ENCODE data around the gene GPR25.
A peak's percentile ranks its signal among the peaks of the same experiment; 100 is the strongest.

Gene GPR25

GRCh38 chr1:200872446-200873115 is at the start of gene GPR25:
Gene GPR25, plus strand, starts transcription at chr1:200872981. Its CDS starts 57 bp downstream, at chr1:200873038.
- no peak for DNase-seq (ENCODE audit: low read depth)

- DNase-seq (ENCODE audit: low read depth), result no peak
These were observed 41.7 kb upstream of the GPR25 start for GRCh38 chr1:200831091-200831490.

DNA sequence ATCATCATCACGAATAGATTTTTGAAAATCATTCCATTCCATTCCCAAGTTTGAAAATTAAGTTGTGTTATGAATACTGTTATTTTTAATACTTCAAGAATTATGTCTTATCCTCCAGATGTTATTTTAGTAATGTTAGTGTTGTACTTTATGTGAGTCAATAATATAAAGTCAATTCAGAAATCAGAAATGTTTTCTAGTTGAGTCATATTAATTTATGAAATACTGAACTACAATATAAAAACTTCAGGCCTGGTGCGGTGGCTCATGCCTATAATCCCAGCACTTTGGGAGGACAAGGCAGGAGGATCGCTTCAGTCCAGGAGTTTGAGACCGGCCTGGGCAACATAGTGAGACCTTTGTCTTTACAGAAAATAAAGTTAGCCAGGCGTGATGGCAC is 38.4 kb upstream of the GPR25 start:
- DNase-seq (ENCODE audit: low read depth), result no peak

- DNase-seq (ENCODE audit: low read depth), result no peak
These were observed 36.6 kb upstream of the GPR25 start for GRCh38 chr1:200836213-200836612.

GRCh38 chr1:200837931-200838571 is 34.7 kb upstream of the GPR25 start:
- DNase-seq (ENCODE audit: low read depth), result no peak

DNA sequence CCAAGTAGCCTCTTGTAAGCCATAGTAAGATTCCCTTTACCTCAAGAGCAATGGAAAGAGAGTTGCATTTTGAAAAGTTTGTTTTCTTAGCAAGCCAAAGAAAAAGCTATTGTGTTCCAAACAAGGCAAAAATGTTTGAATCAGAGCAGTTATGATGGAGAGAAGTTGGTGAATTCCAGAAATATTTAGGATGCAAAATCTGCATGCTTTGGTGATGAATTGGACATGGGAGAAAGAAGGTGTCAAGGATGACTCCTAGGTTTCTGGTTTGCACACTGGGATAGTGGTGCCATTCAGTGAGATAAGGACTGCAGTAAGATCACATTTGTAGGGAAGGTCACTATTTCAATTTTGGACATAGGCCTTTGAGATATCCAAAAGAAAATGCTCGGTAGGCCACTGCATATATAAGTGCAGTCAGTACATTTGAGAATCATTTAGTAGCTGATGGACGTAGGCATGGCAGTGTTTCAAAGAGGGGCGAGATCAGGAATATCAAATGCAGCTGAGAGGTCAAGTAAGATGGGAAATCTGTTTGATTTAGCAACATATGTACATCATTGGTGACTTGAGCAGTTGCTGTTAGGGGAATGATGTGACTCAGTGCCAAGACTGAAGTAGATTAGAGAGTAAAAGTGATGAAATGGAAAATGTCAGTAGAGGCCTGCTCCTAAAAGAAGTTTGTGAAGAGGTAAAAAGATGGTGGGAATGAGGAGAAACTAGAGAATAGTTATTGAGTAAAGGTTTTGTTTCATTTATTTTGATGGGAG is 33.9 kb upstream of the GPR25 start:
- peak; percentile 23 for DNase-seq (ENCODE audit: low read depth)

- no peak for DNase-seq (ENCODE audit: low read depth)
These were observed 27.4 kb upstream of the GPR25 start for GRCh38 chr1:200845360-200845759.

- DNase-seq (ENCODE audit: low read depth), result no peak
These were observed 26.4 kb upstream of the GPR25 start for GRCh38 chr1:200846398-200846797.

- DNase-seq (ENCODE audit: low read depth), result no peak
These were observed 23.4 kb upstream of the GPR25 start for GRCh38 chr1:200849430-200849829.

DNA sequence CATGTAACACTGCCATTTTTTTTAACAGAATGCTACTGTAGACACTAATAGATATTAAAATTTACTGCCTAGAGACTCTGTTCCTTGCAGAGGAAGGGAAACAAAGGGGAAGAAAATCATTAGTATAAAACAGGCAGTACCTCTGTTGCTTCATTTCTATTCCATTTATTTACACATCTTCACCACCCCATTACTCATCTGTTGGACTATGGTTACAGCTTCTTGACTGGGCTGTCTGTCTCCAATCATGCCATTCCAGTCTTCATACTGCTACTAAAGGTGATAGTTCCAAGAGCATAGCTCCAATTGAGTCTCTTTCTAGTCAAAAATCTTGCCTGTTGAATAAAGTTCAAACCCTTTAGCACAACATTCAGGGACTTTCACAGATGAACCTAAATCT is 22.2 kb upstream of the GPR25 start:
- no peak for DNase-seq (ENCODE audit: low read depth)

DNA sequence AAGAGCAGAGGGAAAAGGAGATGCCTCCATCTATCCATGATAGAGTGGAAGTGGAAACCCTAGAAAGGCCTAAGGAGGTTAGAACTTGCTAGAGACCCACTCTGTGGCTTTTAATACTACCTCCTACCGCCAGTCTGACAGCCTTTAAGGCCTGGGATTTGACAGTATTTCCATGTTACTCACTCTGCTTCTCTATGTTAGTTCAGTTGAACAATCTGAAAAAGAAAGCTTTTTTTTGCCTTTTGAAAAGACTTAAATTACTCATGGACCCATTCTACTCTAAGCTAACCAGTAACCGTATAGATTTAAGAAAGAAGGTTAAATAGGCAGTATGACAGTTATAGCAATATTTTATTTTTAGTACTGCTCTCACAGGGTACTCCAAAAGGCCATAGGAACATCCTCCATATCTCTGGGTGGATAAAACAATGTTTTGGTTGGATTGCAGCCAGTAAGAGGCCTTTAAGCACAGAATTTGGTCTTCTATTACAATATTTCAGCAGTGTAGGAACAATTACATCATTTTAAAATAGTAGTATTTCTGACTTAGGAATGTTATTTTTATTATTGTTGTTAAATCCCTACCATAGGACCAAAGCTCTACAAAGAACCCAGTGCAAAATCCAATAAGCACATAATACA is 15.9 kb upstream of the GPR25 start:
- peak; percentile 32 for DNase-seq (ENCODE audit: low read depth)

- no peak for DNase-seq (ENCODE audit: low read depth)
These were observed 15.0 kb upstream of the GPR25 start for GRCh38 chr1:200857804-200858203.

GRCh38 chr1:200861937-200862647 is 10.7 kb upstream of the GPR25 start:
- DNase-seq (ENCODE audit: low read depth), result no peak

DNA sequence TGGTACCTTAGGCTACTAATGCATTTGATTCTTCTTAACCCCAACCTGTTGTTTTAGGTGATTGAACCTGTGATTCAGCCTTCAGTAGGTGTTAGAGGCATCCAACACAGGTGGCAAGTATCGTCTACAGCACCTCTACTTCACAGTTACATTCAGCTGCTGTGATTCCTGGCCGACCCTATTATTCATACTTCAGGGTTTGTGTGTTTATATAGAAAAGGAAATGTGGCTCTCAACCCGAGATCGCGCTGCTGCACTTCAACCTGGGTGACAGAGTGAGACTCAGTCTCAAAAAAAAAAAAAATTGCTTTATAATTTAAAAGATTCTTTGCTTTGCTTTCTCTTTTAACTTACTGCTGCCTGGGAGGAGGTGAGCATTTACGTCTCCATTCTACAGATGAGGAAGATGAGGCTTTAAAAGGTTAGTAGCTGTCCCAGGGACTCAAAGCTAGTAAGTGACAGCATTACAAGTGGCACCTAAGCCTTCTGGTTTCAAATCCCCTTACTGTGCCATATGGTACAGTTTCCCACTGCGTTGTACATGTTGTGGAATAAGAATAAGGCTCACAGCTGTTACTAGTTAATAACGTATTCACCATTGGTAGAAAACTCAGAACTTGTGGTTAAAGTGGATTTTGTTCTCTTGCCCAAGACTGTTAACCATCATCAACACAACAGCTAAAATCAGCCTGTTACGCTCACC is 9.9 kb upstream of the GPR25 start:
- no peak for DNase-seq (ENCODE audit: low read depth)

DNA sequence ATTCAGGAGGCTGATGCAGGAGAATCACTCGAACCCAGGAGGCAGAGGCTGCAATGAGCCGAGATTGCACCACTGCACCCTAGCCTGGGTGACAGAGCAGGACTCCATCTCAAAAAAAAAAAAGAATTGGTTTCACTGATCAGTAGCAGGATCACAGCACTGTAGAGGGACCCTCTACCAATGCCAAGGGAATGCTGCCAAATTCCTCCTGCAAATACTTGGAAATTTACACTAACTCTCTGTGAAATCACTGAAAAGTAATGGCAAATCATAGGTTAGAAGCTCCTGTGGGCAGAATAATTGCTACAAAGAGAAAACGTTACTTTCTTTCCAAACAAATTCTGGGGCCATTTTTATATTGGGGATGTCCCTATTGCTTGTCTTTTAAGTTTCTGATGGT is 6.7 kb upstream of the GPR25 start:
- DNase-seq (ENCODE audit: low read depth), result no peak

- DNase-seq (ENCODE audit: low read depth), result no peak
These were observed 6.3 kb upstream of the GPR25 start for GRCh38 chr1:200866521-200866920.

DNA sequence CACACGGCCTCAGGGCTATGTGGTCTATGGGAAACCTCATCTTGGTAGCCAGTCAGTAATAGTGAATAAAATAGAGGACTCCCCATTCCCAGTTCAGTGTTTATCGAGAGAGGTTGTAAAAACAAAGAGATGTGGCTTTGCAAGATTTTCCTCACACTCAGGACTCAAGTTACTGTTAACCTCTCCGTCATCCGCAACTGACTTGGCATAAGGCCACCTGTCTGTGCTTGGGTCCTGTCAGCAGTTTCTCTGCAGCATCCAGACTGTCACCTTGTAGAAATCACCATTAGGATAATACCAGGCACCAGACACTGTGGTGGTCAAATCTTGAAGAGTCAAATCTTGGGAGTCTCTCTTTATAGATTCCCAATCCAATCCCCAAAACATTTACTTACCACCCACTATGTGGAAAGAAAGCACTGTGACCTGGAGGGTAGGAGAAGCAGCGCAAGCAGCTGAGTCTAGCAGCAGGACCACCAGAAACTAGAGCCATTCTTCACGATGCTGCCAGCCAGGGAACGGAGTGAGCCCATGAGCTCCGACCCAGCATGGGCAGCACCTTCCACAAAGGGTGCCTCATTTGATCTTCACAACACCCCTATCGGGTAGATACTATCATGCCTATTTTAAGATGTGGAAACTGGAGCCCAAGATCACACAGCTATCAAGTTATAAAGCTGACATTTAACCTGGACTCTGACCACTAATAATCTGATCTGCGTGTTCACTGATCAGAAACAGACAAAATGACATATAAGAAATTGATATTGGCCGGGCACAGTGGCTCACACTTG is 5.6 kb upstream of the GPR25 start:
- no peak for DNase-seq (ENCODE audit: low read depth)

DNA sequence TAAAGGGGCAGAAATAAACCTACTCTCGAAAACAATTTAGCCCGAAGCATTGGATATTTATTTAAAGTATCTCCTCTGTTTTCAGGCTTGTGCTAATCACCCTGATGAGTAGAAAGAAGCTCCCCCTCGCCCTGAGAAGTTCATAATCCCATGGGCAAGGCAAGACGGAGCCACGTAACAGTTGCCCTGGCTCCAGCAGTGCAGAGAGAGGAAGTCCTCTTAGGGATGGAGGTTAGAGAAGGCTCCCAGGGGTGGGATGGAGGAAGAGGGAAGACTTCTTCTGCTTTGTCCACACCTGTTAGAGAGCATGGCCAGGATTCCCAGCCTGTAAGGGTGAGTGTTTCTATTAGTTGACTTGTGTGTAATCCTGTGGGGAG is 3.4 kb upstream of the GPR25 start:
- DNase-seq (ENCODE audit: low read depth), result no peak

GRCh38 chr1:200869753-200870391 is 2.9 kb upstream of the GPR25 start:
- DNase-seq (ENCODE audit: low read depth), result no peak

DNA sequence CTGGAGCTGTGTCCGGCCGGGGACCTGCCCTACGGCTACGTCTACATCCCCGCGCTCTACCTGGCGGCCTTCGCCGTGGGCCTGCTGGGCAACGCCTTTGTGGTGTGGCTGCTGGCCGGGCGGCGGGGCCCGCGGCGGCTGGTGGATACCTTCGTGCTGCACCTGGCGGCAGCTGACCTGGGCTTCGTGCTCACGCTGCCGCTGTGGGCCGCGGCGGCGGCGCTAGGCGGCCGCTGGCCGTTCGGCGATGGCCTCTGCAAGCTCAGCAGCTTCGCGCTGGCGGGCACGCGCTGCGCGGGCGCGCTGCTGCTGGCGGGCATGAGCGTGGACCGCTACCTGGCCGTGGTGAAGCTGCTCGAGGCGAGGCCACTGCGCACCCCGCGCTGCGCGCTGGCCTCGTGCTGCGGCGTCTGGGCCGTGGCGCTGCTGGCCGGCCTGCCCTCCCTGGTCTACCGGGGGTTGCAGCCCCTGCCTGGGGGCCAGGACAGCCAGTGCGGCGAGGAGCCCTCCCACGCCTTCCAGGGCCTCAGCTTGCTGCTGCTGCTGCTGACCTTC is 412 bp downstream of the GPR25 start:
- no peak for DNase-seq (ENCODE audit: low read depth)
